Natural killer cell treated with Interleukin-12 subunit alpha and Interleukin-12 subunit beta and Interleukin-15 and Interleukin-18, amount 100 ng/mL, for 72 hours (primary cell): ENCODE measurements around the gene CYTH4. TPM values are rescaled to one million over a fixed set of nuclear protein-coding genes. Genes with fewer than 3 reads are reported as not detected.

ENCODE experiments used
- ATAC-seq, 2 donors: fragments of 150-1000 bp; cut with Tn5 transposase in 1 of 2; sonication (Bioruptor Pico), chemical (Tn5 transposase) in 1 of 2; 2 replicates each; pipeline ENCODE4 v1.10.0; 2021
- DNase-seq: peaks from one replicate; pipeline ENCODE4 v3.0.0; 2022; ENCODE audit warnings: low spot score
- H3K27ac Mint-ChIP-seq, 2 donors: 1 replicate in 1 of 2; 2 replicates in 1 of 2; pipeline ENCODE4 v1.8.0; 2022; ENCODE audit warnings: mixed read lengths in 2 of 2, mild to moderate bottlenecking in 1 of 2, moderate library complexity in 1 of 2
- H3K27me3 Mint-ChIP-seq, 2 donors: 1 replicate in 1 of 2; 2 replicates in 1 of 2; pipeline ENCODE4 v1.8.0; 2022; ENCODE audit warnings: mixed read lengths in 2 of 2
- H3K36me3 Mint-ChIP-seq: one replicate; pipeline ENCODE4 v1.8.0; 2022; ENCODE audit warnings: mixed read lengths
- H3K4me1 Mint-ChIP-seq, 2 donors: 1 replicate in 1 of 2; 2 replicates in 1 of 2; pipeline ENCODE4 v1.8.0; 2022; ENCODE audit warnings: low read depth in 2 of 2, mixed read lengths in 2 of 2, mild to moderate bottlenecking in 1 of 2
- H3K4me3 Mint-ChIP-seq: one replicate; pipeline ENCODE4 v1.8.0; 2022; ENCODE audit warnings: mixed read lengths
- H3K9me3 Mint-ChIP-seq: 2 replicates; pipeline ENCODE4 v1.8.0; 2022; ENCODE audit warnings: mixed read lengths
- total RNA-seq, 2 donors: library from RNA; stranded (reverse); gene quantifications; one replicate each; pipeline ENCODE4 v1.2.3, GENCODE V29; 2022

The CYTH4 gene
- total RNA-seq, 2 donors from 2014 or later: 36.0 to 41.1 TPM

DNA sequence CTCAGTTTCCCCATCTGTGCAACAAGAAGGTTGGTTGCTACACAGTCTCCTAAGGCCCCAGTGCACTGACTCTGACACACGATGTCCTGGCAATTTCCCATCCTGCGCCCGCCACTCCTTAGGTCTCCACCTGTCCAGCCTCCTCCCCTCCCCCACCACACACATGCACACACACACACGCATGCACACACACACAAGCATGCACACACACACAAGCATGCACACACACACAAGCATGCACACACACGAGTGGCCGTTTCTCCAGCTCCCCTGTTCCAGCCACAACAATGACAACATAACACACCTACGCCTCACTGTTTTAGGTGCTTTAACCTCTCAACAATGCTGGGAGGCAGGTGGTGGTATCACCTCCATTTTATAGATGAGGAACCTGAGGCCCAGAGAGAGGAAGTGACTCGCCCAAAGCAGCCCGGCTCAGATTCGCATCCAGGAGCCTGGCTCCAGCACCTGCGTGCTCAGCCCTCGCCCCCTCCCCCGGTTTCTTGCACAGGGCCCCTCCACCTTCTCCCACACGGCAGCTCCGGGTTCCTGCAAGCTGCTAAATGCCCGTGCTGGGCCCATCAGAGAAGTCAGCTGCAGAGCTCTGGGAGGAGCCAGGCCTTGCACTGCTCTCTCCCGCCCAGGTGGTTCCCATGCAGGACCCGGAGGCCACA lies 13.0 kb downstream of the CYTH4 start:
- Mint-ChIP-seq H3K9me3 (no peaks in the 10 kb centered on the region), H3K27me3 (no peaks in the 10 kb centered on the region), H3K36me3 (peaks cover 10% of the 10 kb centered on the region), H3K27ac (peak overlapping the region in 1 of 2 donors; percentile 43), H3K4me3 (no peak overlapping the region), H3K4me1 (peaks cover 46 to 53% of the 10 kb centered on the region in 2 donors)
- ATAC-seq (no peak), DNase-seq (no peak)

DNA sequence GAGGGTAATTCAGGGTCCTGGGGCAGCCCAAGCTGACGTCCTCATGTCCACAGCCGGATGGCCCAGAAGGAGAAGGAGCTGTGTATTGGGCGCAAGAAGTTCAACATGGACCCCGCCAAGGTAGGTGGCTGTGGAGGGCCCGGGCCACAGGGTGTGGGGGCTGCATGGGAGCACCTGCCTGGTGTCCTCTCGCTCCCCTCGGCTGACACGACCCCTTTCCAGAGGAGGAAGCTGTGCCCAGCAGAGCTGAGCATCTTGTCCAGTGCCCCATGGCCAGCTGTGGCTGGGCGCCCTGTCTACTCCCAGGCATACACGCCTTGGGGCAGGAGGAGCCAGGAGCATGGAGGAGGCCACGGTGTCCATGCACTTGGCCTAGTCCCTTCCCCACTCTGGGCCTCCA lies 13.6 kb downstream of the CYTH4 start:
- DNase-seq (no peak), ATAC-seq (no peak)
- peaks cover 49 to 54% of the 10 kb centered on the region in 2 donors for H3K4me1 Mint-ChIP-seq
- H3K27me3 Mint-ChIP-seq: no peaks in the 10 kb centered on the region
- H3K4me3 Mint-ChIP-seq: no peak overlapping the region
- H3K36me3 Mint-ChIP-seq: peaks cover 10% of the 10 kb centered on the region
- H3K9me3 Mint-ChIP-seq: no peaks in the 10 kb centered on the region
- peak overlapping the region in 1 of 2 donors; percentile 43 for H3K27ac Mint-ChIP-seq

DNA sequence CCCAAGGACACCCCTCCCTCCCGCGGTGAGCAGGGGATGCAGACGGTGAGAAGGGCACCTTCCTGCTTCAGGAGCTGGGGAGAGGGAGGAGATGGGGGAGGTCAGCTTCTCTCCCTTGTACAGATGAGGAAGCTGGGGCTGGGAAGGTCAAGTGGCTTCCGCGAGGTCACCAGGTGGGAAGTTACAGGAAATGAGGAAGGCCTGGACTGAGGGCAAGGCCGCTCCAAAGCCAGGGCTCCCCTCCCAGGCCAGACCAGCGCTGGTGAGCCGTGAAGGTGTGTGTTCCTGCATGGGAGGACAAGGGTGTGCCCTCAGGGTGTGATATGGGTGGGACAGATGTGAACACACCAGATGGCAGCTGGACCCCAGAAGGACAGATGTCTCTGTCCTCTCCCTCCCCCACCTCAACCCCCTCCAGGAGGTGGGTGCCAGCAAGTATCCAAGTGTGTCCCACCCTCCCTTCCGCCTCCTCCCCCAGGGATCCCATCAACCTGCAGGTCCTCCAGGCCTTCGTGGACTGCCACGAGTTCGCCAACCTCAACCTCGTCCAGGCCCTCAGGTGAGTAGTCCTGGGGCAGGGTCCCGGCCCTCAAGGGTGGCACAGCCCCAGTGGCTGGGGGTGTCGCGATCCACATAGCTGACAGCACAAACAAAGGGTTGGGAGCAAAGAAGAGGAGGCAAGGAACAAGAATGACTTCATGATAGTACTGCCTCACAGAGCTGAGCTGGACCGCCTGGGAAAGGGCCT lies 16.6 kb downstream of the CYTH4 start:
- DNase-seq (no peak), ATAC-seq (no peak)
- peaks cover 4% of the 10 kb centered on the region for H3K36me3 Mint-ChIP-seq
- H3K27ac Mint-ChIP-seq: peak overlapping the region; percentile 69 to 100
- H3K4me1 Mint-ChIP-seq: peaks cover 55 to 56% of the 10 kb centered on the region in 2 donors
- H3K4me3 Mint-ChIP-seq: no peak overlapping the region
- H3K27me3 Mint-ChIP-seq: no peaks in the 10 kb centered on the region
- no peaks in the 10 kb centered on the region for H3K9me3 Mint-ChIP-seq

DNA sequence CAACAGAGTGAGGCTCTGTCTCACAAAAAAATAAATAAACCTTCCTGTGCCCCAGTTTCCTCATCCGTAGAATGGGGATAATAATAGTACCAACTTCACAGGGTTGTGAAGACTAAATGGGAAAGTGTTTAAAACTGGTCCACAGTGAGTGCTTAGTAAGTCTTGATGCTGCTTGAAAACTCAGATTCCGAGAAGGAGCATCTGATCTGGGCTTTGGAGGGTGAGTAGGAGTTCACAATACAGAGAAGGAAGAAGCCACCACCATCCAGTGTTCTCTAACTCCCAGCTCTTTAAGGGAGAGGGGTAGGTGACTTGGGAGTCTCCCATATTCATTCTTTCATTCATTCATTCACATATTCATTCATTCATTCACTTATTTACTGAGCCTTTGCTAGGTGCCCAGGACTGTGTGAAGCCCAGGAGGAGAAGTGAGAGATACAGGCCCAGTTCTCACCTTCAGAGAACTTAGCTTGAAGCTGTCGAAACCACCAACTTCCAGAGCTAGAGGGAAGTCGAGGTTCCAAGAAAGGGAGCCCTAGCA lies 17.7 kb downstream of the CYTH4 start:
- DNase-seq (no peak), ATAC-seq (no peak)
- Mint-ChIP-seq H3K27ac (peak overlapping the region; percentile 89 to 100), H3K9me3 (no peaks in the 10 kb centered on the region), H3K36me3 (peaks cover 7% of the 10 kb centered on the region), H3K4me3 (peak overlapping the region; percentile 78), H3K27me3 (no peaks in the 10 kb centered on the region), H3K4me1 (peaks cover 55 to 58% of the 10 kb centered on the region in 2 donors)

DNA sequence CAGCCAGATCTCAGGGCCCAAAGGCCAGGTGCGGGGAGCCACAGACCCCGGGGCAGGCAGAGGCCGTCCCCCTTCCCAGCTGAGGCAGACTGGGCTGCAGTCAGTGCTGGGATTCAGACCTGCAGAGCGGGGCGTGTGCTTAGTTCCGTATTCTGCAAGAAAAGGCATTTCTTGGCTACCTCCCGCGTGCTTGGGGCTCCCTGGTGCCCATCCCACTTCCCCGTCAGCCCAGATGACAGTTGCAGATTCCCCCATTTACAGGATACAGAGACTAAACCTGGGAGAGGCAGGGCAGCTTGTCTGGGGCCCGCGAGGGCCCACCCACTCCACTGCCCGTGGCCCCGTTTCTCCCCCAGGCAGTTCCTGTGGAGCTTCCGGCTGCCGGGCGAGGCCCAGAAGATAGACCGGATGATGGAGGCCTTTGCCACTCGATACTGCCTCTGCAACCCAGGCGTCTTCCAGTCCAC lies 18.3 kb downstream of the CYTH4 start:
- Mint-ChIP-seq H3K4me1 (peaks cover 59 to 61% of the 10 kb centered on the region in 2 donors), H3K36me3 (peaks cover 7% of the 10 kb centered on the region), H3K4me3 (peak overlapping the region; percentile 78), H3K9me3 (no peaks in the 10 kb centered on the region), H3K27ac (peak overlapping the region; percentile 89 to 100), H3K27me3 (no peaks in the 10 kb centered on the region)
- peak; percentile 58 to 66 for ATAC-seq
- DNase-seq: no peak

DNA sequence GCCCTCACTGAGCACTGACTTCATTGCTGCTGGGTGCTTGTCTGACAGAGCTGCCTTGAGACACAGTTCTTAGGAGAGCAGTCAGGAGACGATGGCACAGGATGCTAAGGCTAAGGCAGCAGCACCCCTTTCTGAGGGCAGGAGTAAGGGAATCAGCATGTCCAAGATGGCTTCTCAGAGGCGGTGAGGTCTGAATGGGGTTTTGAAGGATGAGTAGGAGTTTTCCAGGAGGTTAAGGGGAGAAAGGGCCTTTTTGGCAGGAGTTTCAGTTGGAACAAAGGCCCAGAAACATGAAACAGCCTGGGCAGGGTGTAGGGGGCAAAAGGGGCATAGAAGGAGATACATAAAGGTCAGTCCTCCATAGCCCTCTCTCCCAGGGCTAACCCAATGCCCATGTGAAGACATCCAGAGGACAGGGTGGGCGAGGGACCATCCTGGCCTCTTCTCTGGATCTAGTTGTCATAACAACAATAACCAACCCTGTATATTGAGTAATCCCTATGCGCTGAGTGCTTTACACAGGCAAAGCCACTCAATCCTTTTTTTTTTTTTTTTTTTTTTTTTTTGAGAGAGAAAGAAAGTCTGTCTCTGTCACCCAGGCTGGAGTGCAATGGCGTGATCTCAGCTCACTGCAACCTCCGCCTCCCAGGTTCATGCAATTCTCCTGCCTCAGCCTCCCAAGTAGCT lies 19.0 kb downstream of the CYTH4 start:
- ATAC-seq: no peak
- Mint-ChIP-seq H3K4me3 (peak overlapping the region; percentile 78), H3K4me1 (peaks cover 64 to 65% of the 10 kb centered on the region in 2 donors)

DNA sequence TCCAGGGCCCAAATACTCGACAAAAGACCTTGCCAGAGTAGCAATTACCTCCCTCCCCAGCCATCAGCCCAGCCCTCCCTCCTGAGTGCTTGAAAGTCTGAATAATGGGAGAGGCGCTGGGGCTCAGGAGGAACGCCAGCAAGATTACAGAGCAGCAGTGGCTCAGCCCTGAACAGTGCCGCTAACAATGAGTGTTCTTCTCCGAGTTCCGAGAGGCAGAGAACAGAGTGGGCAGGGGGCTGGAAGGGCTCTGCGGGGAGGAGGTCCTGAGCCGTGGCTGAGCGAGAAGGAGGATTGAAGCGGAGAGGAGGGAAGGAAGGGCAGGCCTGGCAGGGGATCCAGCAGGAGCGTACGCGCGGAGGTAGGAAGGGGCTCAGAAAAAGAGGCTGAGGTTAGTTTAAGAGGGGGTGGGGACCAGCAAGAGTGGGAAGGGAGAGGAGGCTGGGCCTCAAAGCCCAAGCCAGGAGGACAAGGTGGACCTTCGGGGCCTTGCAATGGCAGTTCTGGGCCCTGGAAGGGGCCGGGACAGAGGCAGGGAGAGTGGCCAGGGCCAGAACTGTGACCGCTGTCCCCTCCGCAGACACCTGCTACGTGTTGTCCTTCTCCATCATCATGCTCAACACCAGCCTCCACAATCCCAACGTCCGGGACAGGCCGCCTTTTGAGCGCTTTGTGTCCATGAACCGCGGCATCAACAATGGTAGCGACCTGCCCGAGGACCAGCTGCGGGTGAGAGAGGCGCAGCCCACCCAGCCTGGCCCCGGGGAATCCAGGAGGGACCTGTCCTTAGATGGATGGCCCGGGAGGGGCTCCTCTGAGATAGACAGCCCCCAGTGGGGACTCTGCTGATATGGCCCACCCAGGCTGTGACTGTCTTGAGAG lies 20.6 kb downstream of the CYTH4 start:
- H3K4me3 Mint-ChIP-seq: peak overlapping the region; percentile 84
- H3K36me3 Mint-ChIP-seq: peaks cover 7% of the 10 kb centered on the region
- H3K4me1 Mint-ChIP-seq: peaks cover 73 to 76% of the 10 kb centered on the region in 2 donors
- H3K27me3 Mint-ChIP-seq: no peaks in the 10 kb centered on the region
- H3K9me3 Mint-ChIP-seq: no peaks in the 10 kb centered on the region
- H3K27ac Mint-ChIP-seq: peak overlapping the region; percentile 89 to 100
- DNase-seq (no peak), ATAC-seq (no peak)

More for the DNA sequence above, 19.0 kb downstream of the CYTH4 start:
- Mint-ChIP-seq H3K27me3 (no peaks in the 10 kb centered on the region), H3K9me3 (no peaks in the 10 kb centered on the region), H3K36me3 (peaks cover 7% of the 10 kb centered on the region), H3K27ac (peak overlapping the region; percentile 89 to 100)
- DNase-seq: no peak

DNA sequence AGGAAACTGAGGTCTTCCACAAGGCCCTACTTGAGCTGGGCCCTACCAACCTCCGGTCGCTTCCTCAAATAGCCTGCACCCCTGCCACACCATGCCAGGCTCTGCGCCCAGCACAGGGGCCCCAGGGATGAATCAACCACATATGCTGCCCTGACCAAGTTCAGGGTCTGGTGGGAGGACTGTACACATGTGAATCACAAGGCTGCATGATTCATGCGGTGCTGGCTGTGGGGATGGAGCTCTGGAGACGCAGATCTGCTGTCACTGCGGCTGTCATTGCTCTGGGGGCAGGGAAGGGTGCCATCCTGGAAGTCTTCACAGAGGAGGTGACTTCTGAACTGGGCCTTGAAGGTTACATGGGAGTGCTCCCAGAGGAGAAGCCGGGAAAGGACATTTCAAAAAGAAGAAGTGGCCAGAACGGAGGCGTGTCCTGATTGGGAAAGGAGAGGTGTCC lies 21.5 kb downstream of the CYTH4 start:
- Mint-ChIP-seq H3K9me3 (no peaks in the 10 kb centered on the region), H3K27ac (peak overlapping the region; percentile 89 to 100), H3K27me3 (no peaks in the 10 kb centered on the region), H3K4me1 (peaks cover 74 to 76% of the 10 kb centered on the region in 2 donors), H3K36me3 (peaks cover 13% of the 10 kb centered on the region), H3K4me3 (peak overlapping the region; percentile 84)
- DNase-seq (peak; percentile 74), ATAC-seq (peak; percentile 66 to 75)

DNA sequence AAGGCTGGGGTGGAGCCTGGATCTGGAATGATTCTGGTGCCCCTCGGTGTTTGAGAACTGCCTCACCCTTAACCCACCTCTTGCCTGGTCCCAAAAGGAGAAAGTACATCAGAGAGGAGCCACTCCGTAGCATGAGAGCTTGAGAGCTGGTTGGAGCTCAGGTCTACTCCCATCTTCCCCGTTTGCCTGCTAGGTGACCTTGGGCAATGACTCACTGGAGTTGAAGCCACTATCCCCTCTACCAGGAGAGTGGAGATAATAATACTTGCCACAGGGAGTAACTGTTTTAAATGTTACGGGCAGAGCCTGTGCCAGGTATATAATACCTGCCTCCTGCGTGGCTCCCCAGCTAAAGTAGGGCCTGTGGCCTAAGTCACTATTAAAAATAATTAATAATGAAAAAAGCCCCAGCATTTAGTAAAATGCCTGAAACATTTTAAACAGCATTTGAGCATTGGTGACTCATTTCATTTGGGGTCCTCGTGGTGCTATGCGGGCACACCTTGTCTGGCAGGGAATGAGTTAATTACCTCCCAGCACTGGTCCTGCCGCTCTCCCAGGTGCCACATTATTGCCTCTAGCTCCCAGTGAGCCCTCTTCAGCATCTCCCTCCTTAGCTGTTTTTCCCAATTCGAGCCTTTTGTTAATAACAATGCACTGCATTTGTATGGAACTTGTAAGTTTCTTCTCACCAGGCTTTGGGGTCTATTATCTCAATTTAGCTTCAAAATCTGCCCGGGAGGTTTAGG lies 22.5 kb downstream of the CYTH4 start:
- DNase-seq (no peak), ATAC-seq (no peak)
- peaks cover 13% of the 10 kb centered on the region for H3K36me3 Mint-ChIP-seq
- H3K4me3 Mint-ChIP-seq: peak overlapping the region; percentile 99
- no peaks in the 10 kb centered on the region for H3K27me3 Mint-ChIP-seq
- peak overlapping the region; percentile 99 to 100 for H3K27ac Mint-ChIP-seq
- no peaks in the 10 kb centered on the region for H3K9me3 Mint-ChIP-seq
- peaks cover 81% of the 10 kb centered on the region in 2 donors for H3K4me1 Mint-ChIP-seq

DNA sequence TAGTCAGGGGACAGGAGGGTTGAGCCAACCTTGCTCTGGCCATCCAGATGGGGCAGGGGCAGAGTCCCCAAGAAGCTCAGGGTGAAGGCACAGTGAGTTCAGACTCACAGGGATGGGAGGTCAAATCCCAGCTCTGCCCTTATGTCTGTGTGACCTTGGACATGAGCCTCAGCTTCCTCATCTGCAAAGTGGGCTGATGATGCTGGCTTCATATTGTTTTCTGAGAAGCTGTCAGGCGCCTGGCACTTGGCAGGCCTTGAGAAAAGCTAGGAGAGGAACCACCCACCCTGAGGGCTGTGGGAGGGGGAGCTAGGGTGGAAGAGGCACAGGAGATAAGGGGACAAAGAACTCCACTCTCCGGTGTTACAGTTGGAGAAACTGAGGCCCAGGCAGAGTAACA lies 23.6 kb downstream of the CYTH4 start:
- Mint-ChIP-seq H3K9me3 (no peaks in the 10 kb centered on the region), H3K36me3 (peaks cover 13% of the 10 kb centered on the region), H3K4me1 (peaks cover 78 to 82% of the 10 kb centered on the region in 2 donors), H3K4me3 (peak overlapping the region; percentile 99), H3K27me3 (no peaks in the 10 kb centered on the region), H3K27ac (peak overlapping the region; percentile 99 to 100)
- ATAC-seq: no peak
- no peak for DNase-seq

DNA sequence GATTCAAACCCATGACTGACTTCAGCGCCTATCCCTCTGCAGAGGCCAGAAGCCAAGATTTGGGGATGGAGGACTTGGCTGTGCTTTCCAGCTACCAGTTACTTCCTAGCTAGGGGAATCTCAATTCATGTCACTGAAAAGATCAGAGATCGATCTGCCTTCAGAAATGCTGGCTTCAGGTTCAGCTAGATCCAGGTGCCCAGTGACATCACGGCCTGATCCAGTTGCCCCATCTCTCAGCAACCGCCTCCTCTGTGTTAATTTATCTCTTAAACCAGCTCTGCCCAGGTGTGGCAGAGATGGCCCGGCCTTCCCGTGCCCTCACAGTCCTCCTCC lies 24.2 kb downstream of the CYTH4 start:
- H3K36me3 Mint-ChIP-seq: peaks cover 13% of the 10 kb centered on the region
- DNase-seq (no peak), ATAC-seq (no peak)
- H3K9me3 Mint-ChIP-seq: no peaks in the 10 kb centered on the region
- H3K27me3 Mint-ChIP-seq: no peaks in the 10 kb centered on the region
- peak overlapping the region; percentile 99 for H3K4me3 Mint-ChIP-seq
- peaks cover 78 to 81% of the 10 kb centered on the region in 2 donors for H3K4me1 Mint-ChIP-seq
- peak overlapping the region; percentile 99 to 100 for H3K27ac Mint-ChIP-seq

DNA sequence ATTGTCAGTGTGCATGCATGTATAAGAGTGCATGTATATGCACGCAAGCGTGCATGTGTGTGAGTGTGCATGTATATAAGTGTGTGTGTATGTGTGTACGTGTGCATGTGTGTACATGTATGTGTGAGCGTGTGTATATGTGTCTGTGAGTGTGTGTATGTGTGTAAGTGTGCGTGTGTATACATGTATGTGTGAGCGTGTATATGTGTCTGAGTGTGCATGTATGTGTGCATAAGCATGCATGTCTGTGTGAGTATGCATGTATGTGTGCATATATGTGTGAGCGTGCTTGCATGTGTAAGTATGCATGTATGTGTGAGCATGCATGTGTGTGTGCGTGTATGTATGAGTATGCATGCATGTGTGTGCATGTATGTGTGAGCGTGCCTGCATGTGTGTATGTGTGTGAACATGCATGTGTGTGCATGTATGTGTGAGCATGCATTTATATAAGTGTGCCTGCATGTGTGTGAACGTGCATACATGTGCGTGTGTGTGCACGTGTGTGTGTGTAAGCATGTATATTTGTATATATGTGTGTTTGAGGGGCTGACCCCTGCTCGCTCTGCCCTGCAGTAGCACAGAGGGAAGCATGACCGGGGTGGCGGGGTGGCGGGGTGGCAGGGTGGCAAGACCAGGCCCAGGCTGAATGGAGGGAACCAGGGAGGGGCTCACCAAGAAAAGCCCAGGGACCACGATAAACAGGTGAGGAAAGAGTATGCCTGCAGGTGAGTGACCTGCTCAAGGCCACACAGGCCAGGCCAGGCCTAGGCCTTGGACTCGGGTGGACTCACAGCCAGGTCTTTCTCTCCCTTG lies 26.3 kb downstream of the CYTH4 start:
- H3K27ac Mint-ChIP-seq: peak overlapping the region; percentile 99 to 100
- no peak for DNase-seq
- no peaks in the 10 kb centered on the region for H3K9me3 Mint-ChIP-seq

More for the DNA sequence above, 26.3 kb downstream of the CYTH4 start:
- Mint-ChIP-seq H3K27me3 (no peaks in the 10 kb centered on the region), H3K36me3 (peaks cover 12% of the 10 kb centered on the region), H3K4me1 (peaks cover 68 to 76% of the 10 kb centered on the region in 2 donors), H3K4me3 (peak overlapping the region; percentile 99)
- ATAC-seq: no peak
